Kidney (tissue), 14 donors: ENCODE results near the gene ARHGEF28. TPM values are rescaled to one million over a fixed set of nuclear protein-coding genes. Genes with fewer than 3 reads are reported as not detected.

ENCODE experiments used
- DNase-seq, 5 donors: peaks; one replicate each; pipeline ENCODE4 v3.0.0-alpha.2; 2013 to 2020
- FAIRE-seq: peaks from 2 replicates; lab custom pipeline; 2012; peaks lifted over from hg19 to GRCh38; lab: Jason Lieb, UNC
- H3K27ac ChIP-seq, 2 donors: one replicate each; pipeline ENCODE4 v1.7.0; 2013; ENCODE audit warnings: low read depth in 2 of 2, low read length in 2 of 2, inconsistent platforms in 1 of 2
- H3K27me3 ChIP-seq: one replicate; pipeline ENCODE4 v1.7.1; 2013; ENCODE audit warnings: low read length, inconsistent platforms; ENCODE audit not compliant: control insufficient read depth, insufficient read depth
- H3K36me3 ChIP-seq, 3 donors: one replicate each; pipeline versions ENCODE4 v1.7.0 to v1.7.1; 2013; ENCODE audit warnings: low read length in 3 of 3, control low read depth in 1 of 3, inconsistent platforms in 1 of 3; ENCODE audit not compliant: insufficient read depth in 3 of 3, control insufficient read depth in 2 of 3
- H3K4me1 ChIP-seq, 3 donors: one replicate each; pipeline versions ENCODE4 v1.7.0 to v1.7.1; 2013; ENCODE audit warnings: low read length in 3 of 3, inconsistent platforms in 1 of 3, low read depth in 1 of 3; ENCODE audit not compliant: control insufficient read depth in 2 of 3, insufficient read depth in 2 of 3
- H3K4me3 ChIP-seq, 3 donors: one replicate each; pipeline versions ENCODE4 v1.7.0 to v1.8.1; 2013; ENCODE audit warnings: low read length in 3 of 3, control low read depth in 1 of 3, inconsistent platforms in 1 of 3
- H3K9ac ChIP-seq, 3 donors: one replicate each; pipeline versions ENCODE4 v1.7.0 to v1.7.1; 2013; ENCODE audit warnings: low read length in 3 of 3, control low read depth in 1 of 3, inconsistent platforms in 1 of 3
- H3K9me3 ChIP-seq, 3 donors: one replicate each; pipeline versions ENCODE4 v1.7.0 to v1.7.1; 2013; ENCODE audit warnings: low read length in 3 of 3, control low read depth in 1 of 3, inconsistent platforms in 1 of 3; ENCODE audit not compliant: control insufficient read depth in 2 of 3, insufficient read depth in 1 of 3
- CTCF ChIP-seq: IDR thresholded peaks from 3 replicates; pipeline ENCODE4 v1.5.1; 2012; ENCODE audit warnings: mild to moderate bottlenecking, moderate library complexity, borderline replicate concordance; ENCODE audit not compliant: insufficient read depth; ENCODE audit errors: extremely low read depth
- intact Hi-C: fragments of 100-400 bp; cut with DNase I; formaldehyde crosslinking; loops from one replicate; pipeline ENCODE4 v1.11.1; 2022
- polyA plus RNA-seq: library from polyadenylated mRNA; stranded (reverse); fragments of 350-450 nt; fragmentation: Illumina TruSeq; extraction: RNeasy Lipid Tissue Mini Kit (QIAGEN cat#74804); gene quantifications from one replicate; pipeline ENCODE4 v1.2.3, GENCODE V29; 2014; ENCODE audit warnings: low read depth, low replicate concordance; ENCODE audit not compliant: insufficient read depth
- total RNA-seq: library from RNA; stranded (reverse); fragmentation: NEBNext Ultra II Directional; extraction: Animal tissue kit (Norgen Biotek cat#: 25700); gene quantifications from one replicate; pipeline ENCODE4 v1.2.1, GENCODE V29; 2021
- donor health status: control.
- donor health status: control.
- donor health status: control.
- donor health status: control.
- donor health status: control.
- donor health status: DM: yes; HTN: yes; CAD: no.
- donor health status: Normal renal cell carcinoma (clear cell type).

ARHGEF28 gene
- total and polyA plus RNA-seq, 2 donors from 2014 or later: 21.9 to 66.3 TPM

GRCh38 chr5:73822989-73823339 lies 197.0 kb downstream of the ARHGEF28 start:
- peak overlapping the region in 1 of 3 donors; percentile 16 for H3K9ac ChIP-seq
- no peak for TF ChIP-seq CTCF
- DNase-seq: peak in 1 of 5 donors; percentile 24
- peak overlapping the region; percentile 72 to 78 for H3K27ac ChIP-seq
- no peaks in the 10 kb centered on the region for H3K27me3 ChIP-seq
- FAIRE-seq: no peak
- peaks cover 0 to 6% (median 0%) of the 10 kb centered on the region in 3 donors for H3K36me3 ChIP-seq
- H3K4me1 ChIP-seq: peaks cover 2 to 77% (median 54%) of the 10 kb centered on the region in 3 donors
- intact Hi-C loops: no loop called here
- no peaks in the 10 kb centered on the region for H3K9me3 ChIP-seq
- peak overlapping the region in 1 of 3 donors; percentile 1 for H3K4me3 ChIP-seq

GRCh38 chr5:73823508-73823925 lies 197.5 kb downstream of the ARHGEF28 start:
- intact Hi-C loops: no loop called here
- H3K4me1 ChIP-seq: peaks cover 2 to 81% (median 57%) of the 10 kb centered on the region in 3 donors
- H3K9me3 ChIP-seq: no peaks in the 10 kb centered on the region
- H3K27me3 ChIP-seq: no peaks in the 10 kb centered on the region
- peaks cover 0 to 6% (median 0%) of the 10 kb centered on the region in 3 donors for H3K36me3 ChIP-seq
- H3K9ac ChIP-seq: no peak overlapping the region
- TF ChIP-seq CTCF: no peak
- H3K4me3 ChIP-seq: peak overlapping the region in 1 of 3 donors; percentile 4
- FAIRE-seq: no peak
- DNase-seq: peak in 3 of 5 donors; percentile 21 to 56 (median 50)
- H3K27ac ChIP-seq: peak overlapping the region; percentile 43 to 83

- Histone ChIP-seq H3K27ac (peak overlapping the region; percentile 43 to 47), H3K36me3 (peaks cover 0 to 6% (median 0%) of the 10 kb centered on the region in 3 donors), H3K9ac (no peak overlapping the region), H3K27me3 (no peaks in the 10 kb centered on the region), H3K9me3 (no peaks in the 10 kb centered on the region), H3K4me3 (peak overlapping the region in 1 of 3 donors; percentile 27), H3K4me1 (peaks cover 2 to 70% (median 51%) of the 10 kb centered on the region in 3 donors)
- FAIRE-seq (no peak), DNase-seq (no peak)
- no peak for TF ChIP-seq CTCF
- intact Hi-C loops: no loop called here
These were observed 199.2 kb downstream of the ARHGEF28 start for GRCh38 chr5:73825199-73825598.

- Histone ChIP-seq H3K4me1 (peaks cover 2 to 65% (median 45%) of the 10 kb centered on the region in 3 donors), H3K4me3 (peak overlapping the region in 1 of 3 donors; percentile 27), H3K9me3 (no peaks in the 10 kb centered on the region), H3K9ac (peak overlapping the region in 1 of 3 donors; percentile 30), H3K27me3 (no peaks in the 10 kb centered on the region), H3K36me3 (peaks cover 0 to 6% (median 0%) of the 10 kb centered on the region in 3 donors), H3K27ac (peak overlapping the region; percentile 43 to 47)
- intact Hi-C loops: no loop called here
- FAIRE-seq: no peak
- TF ChIP-seq CTCF: no peak
- DNase-seq: no peak
These were observed 199.7 kb downstream of the ARHGEF28 start for GRCh38 chr5:73825736-73826135.
